HUES48 (cell line): ENCODE data around the gene FZD1.

Experiments used
- H3K27ac ChIP-seq: one replicate; pipeline ENCODE4 v1.7.0; 2013; ENCODE audit warnings: low read depth, low read length, inconsistent platforms
- H3K27me3 ChIP-seq: 2 replicates; pipeline ENCODE4 v1.6.1; 2013; ENCODE audit warnings: mild to moderate bottlenecking, low read length; ENCODE audit not compliant: control insufficient read depth, insufficient read depth
- H3K36me3 ChIP-seq: 2 replicates; pipeline ENCODE4 v1.6.1; 2013; ENCODE audit warnings: low read length; ENCODE audit not compliant: control insufficient read depth, insufficient read depth
- H3K4me1 ChIP-seq: 2 replicates; pipeline ENCODE4 v1.6.1; 2013; ENCODE audit warnings: mild to moderate bottlenecking, low read length; ENCODE audit not compliant: control insufficient read depth, insufficient read depth
- H3K4me3 ChIP-seq: 2 replicates; pipeline ENCODE4 v1.5.1; 2013; ENCODE audit warnings: mild to moderate bottlenecking, low read depth, low read length
- H3K9ac ChIP-seq: 2 replicates; pipeline ENCODE4 v1.6.1; 2013; ENCODE audit warnings: mild to moderate bottlenecking, low read depth, low read length, moderate library complexity
- H3K9me3 ChIP-seq: 2 replicates; pipeline ENCODE4 v1.6.1; 2013; ENCODE audit warnings: low read length; ENCODE audit not compliant: control insufficient read depth, insufficient read depth

Gene FZD1

DNA sequence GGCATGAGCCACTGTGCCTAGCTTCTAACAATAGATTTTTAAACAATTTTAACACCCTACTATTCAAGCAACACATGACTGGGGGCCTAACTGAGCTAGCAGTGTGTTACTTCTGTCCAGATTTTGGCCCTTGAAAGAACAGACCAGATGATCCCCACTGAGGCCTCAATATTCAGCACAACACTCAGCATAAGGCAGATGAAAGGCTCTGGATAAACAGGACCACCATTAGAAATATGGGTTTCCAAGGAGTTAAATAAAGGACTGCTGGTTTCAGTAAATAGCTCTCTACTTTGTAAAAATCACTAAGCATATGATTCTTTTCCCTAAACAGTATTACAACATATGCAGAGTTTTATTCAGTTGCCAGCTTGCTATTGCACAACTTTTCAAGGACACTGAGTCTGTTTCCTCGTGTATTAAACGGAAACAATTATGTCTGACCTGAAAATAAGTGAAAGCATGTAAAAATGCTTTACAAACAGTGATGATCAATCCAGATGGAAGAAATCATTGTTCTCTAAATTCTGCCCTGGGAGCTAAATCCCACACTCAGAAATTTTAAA, 23.8 kb upstream of the FZD1 start:
- Histone ChIP-seq H3K36me3 (no peaks in the 10 kb centered on the region), H3K27me3 (no peaks in the 10 kb centered on the region), H3K9me3 (no peaks in the 10 kb centered on the region), H3K4me3 (no peak overlapping the region), H3K4me1 (no peaks in the 10 kb centered on the region), H3K9ac (no peak overlapping the region), H3K27ac (no peak overlapping the region)

DNA sequence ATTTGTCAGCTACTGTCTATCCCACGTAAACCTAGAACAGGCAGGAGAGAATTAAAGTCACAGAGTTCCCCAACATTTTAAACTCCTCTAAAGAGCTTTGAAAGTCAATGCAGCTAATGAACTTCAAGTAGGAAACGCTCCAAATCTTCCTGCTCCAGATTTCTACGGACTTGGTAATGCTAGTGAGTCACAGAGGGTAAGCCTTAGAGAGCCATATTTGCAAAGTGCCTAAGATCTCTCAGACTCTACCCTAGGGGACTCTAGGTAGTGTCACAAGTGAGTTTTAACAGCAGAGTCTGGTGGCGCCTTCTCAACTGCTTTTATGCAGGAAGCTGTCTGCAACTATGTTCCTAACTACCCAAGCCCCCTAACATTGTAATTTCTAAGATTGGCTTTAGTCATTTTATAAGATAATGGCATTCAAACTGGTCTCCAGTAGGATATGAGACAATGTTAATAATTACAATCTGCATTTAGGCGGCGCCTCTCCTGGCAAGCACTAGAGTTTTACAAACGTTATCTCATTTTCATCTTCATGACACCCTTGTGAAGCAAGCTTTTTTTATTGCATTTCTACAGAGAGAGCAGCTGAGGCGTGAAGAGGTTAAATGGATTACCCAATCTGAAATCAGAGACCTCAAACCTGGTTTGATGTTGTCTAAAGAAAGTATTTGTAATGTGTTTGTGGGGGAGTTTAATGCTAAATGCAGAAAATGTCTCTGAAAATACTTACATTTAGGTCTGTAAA, 22.0 kb upstream of the FZD1 start:
- Histone ChIP-seq H3K27ac (no peak overlapping the region), H3K4me3 (no peak overlapping the region), H3K36me3 (no peaks in the 10 kb centered on the region), H3K9ac (no peak overlapping the region), H3K4me1 (no peaks in the 10 kb centered on the region), H3K27me3 (no peaks in the 10 kb centered on the region), H3K9me3 (no peaks in the 10 kb centered on the region)

DNA sequence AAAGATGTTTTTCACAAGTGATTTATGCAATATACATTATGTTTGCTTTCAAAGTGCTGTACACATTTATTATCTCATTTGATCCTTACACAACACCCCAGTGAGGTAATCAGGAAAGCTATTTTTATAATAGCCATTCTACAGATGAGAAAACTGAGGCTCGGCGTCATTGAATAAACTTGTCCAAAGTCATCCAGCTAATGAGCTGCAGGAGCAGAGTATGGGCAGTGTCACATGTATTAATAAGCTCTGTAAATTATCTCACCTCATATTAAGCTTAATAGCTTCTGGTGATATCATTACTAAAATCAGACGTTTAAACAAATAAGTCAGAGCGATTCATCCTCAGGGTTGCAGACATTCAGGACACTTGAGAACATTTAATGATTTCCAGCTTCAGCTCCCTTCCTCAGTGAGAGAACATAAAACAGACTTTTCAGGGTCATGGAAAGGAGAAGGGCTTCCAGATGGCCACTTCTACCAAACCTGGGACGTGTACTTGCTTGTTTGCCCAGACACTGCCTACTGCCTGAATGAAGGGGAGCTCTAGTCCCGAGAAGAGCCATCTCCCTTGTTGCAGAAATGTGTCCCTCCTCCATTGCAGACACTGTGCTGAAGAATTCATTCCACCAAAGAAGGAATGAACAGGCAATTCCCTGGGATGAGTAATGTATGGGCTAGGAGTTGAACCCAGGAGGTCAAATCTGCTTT, 20.5 kb upstream of the FZD1 start:
- Histone ChIP-seq H3K9me3 (no peaks in the 10 kb centered on the region), H3K27me3 (no peaks in the 10 kb centered on the region), H3K4me1 (no peaks in the 10 kb centered on the region), H3K4me3 (no peak overlapping the region), H3K27ac (no peak overlapping the region), H3K36me3 (no peaks in the 10 kb centered on the region), H3K9ac (no peak overlapping the region)

DNA sequence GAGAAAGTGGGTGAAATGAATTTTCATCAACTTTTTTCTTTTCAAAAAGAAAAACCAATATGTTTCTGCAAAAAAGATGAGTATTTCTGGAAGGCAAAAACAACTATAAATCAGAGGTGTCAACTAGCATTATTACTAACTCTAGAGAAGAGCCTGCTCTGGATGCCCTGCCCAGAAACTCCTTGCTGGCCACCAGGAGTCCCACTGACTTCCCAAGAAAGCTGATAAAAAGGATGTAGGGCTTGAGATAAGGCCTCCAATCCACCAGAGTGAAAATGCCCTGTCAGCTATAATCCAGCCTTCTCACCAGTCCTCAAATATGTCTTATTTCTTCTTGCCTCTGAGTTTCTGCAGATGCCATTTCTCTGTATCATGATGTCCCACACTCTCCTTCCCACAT, 16.7 kb upstream of the FZD1 start:
- Histone ChIP-seq H3K27me3 (no peaks in the 10 kb centered on the region), H3K9ac (no peak overlapping the region), H3K27ac (no peak overlapping the region), H3K9me3 (no peaks in the 10 kb centered on the region), H3K4me1 (no peaks in the 10 kb centered on the region), H3K36me3 (no peaks in the 10 kb centered on the region), H3K4me3 (no peak overlapping the region)

DNA sequence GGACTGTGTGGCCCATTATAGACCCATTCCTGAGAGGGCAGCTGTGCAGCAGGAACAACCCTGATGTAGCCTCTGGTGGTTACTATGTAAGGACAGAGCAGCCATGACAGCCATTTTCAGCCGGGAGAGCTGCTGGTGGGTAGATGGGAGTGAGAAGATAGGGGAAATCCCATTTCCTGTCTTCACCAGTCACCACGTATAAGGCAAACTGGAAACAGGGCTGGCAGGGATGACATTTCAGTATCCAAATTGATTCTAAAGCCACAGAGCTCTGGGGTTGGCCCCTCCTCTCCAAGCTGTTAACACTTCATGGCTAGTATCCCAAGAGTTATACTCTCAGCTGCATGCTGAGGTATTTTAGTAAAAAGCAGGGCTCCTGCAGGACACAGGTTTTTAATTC, 15.2 kb upstream of the FZD1 start:
- H3K9me3 ChIP-seq: no peaks in the 10 kb centered on the region
- H3K36me3 ChIP-seq: no peaks in the 10 kb centered on the region
- H3K4me1 ChIP-seq: no peaks in the 10 kb centered on the region
- H3K9ac ChIP-seq: no peak overlapping the region
- H3K4me3 ChIP-seq: no peak overlapping the region
- H3K27ac ChIP-seq: no peak overlapping the region
- H3K27me3 ChIP-seq: no peaks in the 10 kb centered on the region

DNA sequence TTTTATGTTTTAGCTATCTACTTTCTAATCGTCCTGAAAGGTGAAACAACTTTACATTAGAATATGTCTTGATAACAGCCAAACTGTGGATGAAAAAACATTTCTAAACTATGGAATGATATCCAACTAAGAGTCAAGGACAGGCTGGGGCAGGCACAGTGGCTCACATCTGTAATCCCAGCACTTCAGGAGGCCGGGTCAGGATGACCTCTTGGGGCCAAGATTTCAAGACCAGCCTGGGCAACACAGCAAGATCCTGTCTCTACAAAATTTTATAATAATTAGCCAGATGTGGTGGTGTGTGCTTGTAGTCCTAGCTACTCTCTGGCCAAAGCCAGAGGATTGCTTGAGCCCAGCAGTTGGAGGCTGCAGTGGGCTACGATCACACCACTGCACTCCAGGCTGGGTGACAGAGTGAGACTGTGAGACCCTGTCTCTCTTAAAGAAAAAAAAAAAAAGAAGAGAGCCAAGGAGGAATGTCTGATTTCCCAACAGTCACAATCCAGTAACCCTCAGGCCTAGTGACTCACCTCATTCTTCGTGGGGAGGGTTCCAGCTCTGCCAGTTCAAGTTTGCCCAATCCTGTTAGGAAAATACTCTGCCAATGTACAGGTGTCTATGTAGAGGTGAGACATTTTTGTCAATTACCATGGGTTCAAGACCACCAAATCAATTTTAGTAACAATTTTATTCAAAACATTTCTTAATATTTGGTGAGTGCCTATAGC, 14.6 kb upstream of the FZD1 start:
- H3K9ac ChIP-seq: no peak overlapping the region
- H3K27me3 ChIP-seq: no peaks in the 10 kb centered on the region
- no peak overlapping the region for H3K4me3 ChIP-seq
- no peaks in the 10 kb centered on the region for H3K4me1 ChIP-seq
- no peaks in the 10 kb centered on the region for H3K36me3 ChIP-seq
- no peaks in the 10 kb centered on the region for H3K9me3 ChIP-seq
- no peak overlapping the region for H3K27ac ChIP-seq

DNA sequence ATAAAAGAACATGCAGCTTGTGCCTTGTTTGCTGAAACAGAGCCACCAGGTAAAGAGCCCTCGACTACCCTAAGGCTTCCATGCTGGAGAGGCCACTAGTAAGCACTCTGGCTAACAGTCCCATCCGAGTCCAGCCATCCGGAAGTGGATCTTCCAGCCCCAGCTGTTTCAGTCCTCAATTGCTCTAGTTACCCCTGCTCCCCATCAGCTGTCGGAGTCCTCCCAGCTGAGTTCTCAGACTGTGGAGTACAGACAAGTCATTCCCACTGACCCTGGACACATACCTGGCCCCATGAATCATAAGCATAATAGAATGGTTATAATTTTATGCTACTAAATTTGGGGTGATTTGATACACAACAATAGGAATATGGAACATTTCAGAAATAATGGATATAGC, 13.5 kb upstream of the FZD1 start:
- H3K9me3 ChIP-seq: no peaks in the 10 kb centered on the region
- no peaks in the 10 kb centered on the region for H3K4me1 ChIP-seq
- no peak overlapping the region for H3K27ac ChIP-seq
- no peak overlapping the region for H3K4me3 ChIP-seq
- no peaks in the 10 kb centered on the region for H3K27me3 ChIP-seq
- H3K36me3 ChIP-seq: no peaks in the 10 kb centered on the region
- no peak overlapping the region for H3K9ac ChIP-seq

DNA sequence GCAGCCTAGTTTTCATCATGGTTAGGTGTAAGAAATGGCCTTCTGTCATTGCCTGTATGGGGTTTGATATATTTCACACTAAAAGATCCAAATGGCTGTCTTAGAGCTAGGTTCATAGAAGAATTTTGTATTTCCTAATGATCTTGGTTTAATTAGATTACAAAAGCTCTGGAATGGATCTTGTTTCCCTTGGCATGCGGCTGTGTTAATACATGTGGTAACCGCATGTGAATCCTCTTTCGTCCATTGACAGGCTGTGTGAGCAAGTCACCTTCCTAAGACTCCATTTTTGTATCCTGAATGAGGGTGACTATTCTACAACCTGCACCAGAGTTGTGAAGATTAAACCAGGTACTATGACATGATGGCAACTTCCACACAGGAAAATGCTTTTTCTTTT, 12.4 kb upstream of the FZD1 start:
- Histone ChIP-seq H3K36me3 (no peaks in the 10 kb centered on the region), H3K9me3 (no peaks in the 10 kb centered on the region), H3K9ac (no peak overlapping the region), H3K27me3 (no peaks in the 10 kb centered on the region), H3K27ac (no peak overlapping the region), H3K4me1 (no peaks in the 10 kb centered on the region), H3K4me3 (no peak overlapping the region)

DNA sequence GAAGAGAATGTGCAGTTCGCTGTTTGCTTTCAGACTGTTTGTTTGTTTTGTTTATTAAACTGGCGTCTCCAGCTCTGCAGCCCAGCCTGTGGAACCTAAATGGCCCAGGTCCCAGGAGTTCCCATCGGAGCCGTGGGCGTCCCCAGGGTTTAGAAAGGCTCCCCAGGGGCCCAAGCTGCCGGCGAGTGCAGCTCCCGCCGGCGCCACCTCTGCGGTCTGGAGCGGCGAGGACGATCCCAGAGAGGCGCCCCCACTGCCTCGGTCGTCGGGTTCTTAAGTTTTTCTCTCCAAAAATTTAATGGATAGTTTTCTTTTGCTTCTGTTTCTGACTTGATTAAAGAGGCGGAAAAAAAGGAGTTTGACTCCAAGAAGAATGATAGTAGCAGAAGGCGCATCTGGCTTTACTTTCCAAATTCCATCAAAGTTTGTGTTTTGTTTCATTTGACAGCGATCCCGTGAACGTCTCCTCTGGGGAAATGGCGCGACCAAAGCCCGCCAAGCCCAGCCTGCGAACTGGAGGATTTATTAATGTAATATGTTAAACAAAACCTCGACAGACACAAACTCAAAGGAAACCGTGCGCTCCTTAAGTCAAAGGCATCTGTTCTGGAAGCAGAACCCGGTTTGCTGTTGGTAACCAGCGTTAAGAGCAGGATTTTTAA, 718 bp upstream of the FZD1 start:
- no peaks in the 10 kb centered on the region for H3K36me3 ChIP-seq
- peaks cover 85% of the 10 kb centered on the region for H3K27me3 ChIP-seq
- no peaks in the 10 kb centered on the region for H3K9me3 ChIP-seq
- H3K4me1 ChIP-seq: peaks cover 28% of the 10 kb centered on the region
- H3K4me3 ChIP-seq: peak overlapping the region; percentile 65
- no peak overlapping the region for H3K9ac ChIP-seq
- no peak overlapping the region for H3K27ac ChIP-seq

DNA sequence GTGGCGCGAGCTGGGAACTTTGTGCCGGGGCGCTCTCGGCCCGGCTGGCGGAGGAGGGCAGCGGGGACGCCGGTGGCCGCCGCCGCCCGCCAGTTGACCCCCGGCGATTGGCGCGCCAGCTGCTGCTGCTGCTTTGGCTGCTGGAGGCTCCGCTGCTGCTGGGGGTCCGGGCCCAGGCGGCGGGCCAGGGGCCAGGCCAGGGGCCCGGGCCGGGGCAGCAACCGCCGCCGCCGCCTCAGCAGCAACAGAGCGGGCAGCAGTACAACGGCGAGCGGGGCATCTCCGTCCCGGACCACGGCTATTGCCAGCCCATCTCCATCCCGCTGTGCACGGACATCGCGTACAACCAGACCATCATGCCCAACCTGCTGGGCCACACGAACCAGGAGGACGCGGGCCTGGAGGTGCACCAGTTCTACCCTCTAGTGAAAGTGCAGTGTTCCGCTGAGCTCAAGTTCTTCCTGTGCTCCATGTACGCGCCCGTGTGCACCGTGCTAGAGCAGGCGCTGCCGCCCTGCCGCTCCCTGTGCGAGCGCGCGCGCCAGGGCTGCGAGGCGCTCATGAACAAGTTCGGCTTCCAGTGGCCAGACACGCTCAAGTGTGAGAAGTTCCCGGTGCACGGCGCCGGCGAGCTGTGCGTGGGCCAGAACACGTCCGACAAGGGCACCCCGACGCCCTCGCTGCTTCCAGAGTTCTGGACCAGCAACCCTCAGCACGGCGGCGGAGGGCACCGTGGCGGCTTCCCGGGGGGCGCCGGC, 870 bp downstream of the FZD1 start:
- Histone ChIP-seq H3K27ac (peak overlapping the region; percentile 54), H3K9ac (0 out of 2 replicates have a peak overlapping the region, but pooled peaks have one; percentile 20), H3K36me3 (no peaks in the 10 kb centered on the region), H3K4me3 (peak overlapping the region; percentile 65), H3K27me3 (peaks cover 93% of the 10 kb centered on the region), H3K9me3 (no peaks in the 10 kb centered on the region), H3K4me1 (peaks cover 28% of the 10 kb centered on the region)
